Superior temporal gyrus (tissue), 1 donor: Measurements from ENCODE around the gene NEDD8.

ENCODE experiments used
- DNase-seq: peaks from one replicate; pipeline ENCODE4 v3.0.0-alpha.2; 2016; ENCODE audit errors: extremely low spot score

NEDD8 gene

DNA sequence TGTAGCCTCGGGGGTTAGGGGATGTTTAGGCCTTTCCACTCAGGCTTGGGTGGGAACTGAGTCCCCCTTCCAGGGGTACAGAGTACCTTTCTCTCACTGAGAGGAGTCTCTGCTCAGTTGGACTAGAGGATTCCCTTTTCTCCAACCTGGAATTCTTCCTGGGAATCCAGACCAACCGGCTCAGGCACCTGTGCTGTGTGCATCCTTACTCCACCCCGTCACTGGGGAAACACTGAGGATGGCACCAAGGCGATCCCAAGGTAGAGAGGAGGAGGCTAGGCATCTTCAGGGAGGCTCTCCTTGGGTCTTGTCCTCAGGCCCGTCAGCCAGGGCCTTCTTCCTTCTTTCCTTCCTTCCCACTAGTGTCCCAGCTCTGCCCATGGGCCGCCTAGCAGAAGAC, 31.7 kb upstream of the NEDD8 start:
- DNase-seq: no peak

DNA sequence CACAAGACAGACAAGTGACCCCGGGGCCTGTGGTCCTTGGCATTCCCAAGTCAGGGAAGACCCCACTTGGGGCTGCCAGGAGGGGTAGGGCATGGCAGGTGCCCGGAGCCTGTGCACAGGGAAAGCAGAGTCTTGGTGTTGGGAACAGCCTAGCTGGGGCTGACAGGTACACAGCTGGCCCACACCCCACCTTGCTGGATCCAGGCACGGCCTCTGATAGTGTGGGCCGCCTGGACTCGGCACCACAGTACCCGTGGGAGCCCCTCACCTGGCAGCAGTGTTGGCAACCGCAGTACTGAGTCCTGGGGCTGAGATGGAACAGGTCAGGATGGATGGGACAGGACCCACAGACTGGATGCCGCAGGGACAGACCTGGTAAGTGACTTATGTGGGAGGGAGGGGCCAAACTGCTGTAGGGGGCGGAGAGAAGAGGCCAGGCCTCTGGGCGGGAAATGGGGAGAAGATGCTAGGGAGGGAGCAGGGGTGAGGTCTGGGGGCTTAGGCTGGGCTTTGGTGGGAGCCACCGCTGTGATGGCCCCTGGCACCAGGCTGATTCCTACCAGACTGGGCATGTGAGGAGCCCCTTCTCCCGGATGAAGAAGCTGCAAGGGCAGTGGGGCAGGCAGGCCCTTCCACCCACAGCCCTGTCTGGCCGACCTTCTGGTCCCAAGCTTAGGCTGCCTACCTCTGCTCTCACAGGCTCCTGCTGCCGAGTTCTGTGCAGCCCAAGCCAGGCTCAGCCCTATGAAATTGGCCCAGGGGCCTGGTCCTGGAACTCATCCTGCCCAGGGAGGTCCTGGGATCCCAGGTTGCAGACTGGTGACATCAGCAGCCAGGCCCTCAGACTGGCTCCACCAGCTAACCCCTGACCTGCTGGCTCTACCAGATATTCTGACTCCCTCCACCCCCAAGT, 30.9 kb upstream of the NEDD8 start, which contains the start of gene TGM1:
Gene TGM1 (minus strand): TSS at position 357 of the 913 bp plus-strand sequence. CDS start 825 bp downstream, outside the sequence.
- DNase-seq: no peak

DNA sequence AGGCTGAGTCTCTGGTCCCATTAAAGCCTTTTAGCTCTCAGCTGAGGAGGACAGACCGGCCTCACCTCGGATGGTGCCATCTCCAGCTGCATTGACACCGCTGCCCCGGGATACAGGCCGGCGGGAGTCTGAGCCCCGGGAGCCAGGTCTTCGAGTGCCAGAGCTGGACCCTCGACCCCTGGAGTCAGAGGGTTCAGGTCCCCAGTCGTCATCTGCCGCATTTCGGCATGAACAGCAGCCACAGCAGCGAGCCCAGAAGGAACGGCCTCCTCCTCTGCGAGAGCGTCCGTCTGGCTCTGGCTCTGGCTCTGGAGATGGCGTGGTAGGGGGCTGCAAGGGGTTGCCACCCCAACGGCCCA, 29.8 kb upstream of the NEDD8 start:
- DNase-seq: no peak

DNA sequence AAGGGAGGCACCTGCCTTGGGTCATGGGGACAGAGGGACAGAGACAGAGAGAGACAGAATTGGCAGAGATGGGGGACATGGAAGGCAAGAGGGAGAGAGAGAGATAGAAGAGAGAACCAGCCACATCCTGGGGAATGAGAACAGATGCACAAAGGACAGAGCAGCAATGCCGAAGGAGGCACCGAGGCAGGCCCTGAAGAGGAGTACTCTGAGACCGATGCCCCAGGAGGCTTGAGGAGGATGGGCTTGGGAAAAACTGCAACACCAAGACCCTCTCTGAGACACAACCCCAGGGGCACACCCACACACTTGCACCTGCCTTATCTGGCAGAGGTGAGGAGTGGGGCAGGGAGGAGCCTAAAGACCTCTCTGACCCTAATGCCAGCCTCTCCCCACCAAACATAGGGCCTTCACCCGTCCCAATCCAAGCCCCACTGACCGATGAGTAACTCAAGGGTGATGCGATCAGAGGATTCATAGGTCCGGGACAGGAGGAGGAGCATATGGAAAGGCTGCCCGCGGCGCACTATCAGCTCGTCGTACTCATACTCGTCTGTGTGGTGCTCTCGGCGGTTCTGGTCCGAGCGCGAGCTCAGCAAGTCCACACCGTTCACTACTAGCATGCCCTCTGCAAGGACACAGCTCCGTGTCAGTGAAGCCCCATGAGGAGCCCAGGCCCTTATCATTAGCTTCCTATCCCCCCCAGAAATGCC, 29.2 kb upstream of the NEDD8 start:
- DNase-seq: no peak

DNA sequence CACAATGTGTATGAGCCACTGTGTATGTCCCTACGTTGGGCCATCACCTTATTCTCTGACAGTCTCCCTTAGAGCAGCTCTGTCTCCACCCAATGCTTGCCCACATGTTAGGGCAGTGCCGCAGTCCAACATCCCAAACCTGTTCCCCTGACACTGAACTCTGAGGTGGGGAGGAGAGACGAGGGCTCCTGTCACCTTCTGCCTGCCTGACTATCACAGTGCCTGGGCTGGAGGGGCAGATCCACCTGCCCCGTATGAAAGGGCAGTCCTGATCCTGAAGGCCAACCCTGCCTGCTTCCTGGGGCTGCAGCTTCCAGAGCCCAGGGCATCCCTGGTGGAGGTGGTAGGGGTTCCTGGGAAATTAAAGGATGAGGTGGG, 28.6 kb upstream of the NEDD8 start:
- no peak for DNase-seq

DNA sequence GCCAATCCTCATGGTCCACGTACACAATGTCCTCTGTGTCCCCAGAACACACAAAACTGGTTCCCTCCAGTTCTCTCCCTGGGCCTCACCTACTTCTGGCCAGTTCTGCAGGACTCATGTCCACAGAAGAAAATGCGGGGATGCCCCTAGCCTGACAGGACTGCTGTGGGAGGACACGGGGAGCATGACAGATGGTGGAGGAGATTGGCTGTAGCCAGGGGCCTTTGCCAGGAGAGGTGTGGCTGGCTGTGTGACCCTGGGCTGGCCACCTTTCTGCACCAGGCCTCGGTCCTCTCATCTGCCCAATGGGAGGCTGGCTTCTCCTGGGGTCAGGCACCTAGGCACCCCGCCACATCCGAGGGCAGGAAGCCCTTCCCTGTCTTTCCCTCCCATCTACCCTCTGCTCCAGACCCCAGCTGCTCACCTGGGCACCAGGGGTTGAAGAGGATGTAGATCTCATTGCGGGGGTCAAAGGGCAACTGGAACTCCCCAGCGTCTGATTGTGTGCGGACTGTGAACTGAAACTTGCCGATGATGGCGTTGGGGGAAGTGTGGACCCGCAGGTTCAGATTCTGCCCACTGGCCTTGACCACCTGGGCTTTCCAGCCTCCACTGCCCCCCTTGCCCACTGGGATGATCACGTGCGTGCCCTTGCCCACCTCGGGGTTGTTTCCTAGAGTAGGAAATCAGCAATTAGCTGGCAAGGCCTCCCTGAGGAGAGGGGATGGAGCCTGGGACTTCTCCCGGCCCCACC, 28.0 kb upstream of the NEDD8 start:
- no peak for DNase-seq

DNA sequence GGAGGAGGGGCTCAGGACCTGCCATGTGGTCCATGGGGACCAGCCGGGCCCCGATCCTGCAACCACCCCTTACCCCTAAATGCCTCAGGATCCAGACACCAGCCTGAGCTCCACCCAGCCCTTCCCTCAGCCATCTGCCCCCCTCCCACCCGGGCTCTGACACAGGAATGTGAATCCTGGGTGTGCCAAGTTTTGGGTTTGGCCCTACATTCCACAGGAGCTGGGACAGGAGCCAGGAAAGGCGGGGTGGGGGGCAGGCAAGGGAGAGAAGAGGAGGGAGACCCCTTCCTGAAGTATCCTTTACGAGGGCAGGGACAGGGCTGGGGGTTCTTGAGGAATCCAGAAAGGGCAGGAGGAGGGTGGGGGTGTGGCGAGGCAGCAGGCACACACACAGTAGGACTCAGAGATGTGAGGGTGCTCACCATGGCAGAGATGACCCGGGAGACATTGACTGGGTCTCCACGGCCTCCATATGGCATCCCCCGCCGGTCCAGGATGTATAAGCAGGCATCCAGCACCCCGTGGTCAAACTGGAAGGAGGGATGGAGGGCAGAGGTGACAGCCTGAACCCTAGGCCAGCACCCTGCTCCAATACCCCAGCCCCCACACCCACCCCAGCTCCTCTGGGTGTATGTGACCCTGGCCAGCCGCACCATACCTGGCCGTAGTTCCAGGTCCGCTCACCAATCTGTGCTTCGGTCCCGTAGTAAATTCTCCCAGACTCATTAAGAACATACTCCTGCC, 27.3 kb upstream of the NEDD8 start:
- DNase-seq: no peak

DNA sequence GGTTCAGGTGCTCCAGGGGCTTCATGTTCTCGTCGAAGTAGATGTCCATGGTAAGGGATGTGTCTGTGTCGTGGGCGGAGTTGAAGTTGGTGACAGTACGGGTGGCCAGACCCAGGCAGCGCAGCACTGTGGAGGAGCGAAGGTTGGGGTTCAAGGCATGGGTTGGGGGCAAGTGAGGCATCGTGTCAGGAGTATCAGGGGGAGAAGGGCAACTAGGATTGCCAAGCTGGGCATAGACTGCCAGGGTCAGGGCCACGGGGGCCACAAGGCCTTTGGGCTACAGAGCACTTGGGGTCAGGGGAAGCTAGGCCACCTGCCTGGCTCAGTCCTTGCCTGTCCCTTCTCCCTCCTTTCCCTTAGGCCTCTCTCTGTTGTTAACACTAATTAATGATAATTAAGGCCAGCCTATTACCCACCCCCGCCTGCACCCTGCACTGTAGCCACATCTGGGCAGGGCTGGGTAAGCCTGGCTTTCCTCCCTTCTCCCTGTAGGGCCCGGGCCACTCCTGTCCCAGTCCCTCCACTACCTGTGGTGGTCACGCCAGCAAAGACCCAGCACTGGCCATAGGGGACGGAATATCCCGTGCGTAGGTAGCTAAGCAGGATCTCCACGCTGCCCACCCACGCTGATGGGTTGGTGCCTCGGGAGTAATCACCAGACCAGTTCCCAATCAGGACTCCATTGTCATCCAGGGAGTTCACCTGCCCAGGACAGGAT, 26.5 kb upstream of the NEDD8 start:
- no peak for DNase-seq

DNA sequence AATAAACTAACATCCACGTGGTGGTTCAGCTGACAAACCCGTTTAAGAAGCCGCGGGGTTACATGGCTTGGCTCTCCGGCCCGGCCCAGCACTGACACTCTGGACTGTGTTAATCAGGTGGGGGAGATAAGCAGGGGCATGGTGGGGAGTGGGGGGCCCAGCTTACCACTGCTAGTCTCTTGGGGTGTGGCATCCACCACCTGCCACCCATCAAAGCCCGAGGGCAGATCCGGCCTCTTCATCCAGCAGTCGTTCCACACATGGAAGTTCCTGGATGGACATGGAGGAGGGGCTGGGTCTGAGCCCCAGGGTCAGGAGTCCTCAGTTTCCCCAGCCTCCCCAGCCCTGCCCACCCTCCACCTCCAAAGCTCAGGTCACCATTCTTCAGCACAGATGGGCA, 26.0 kb upstream of the NEDD8 start:
- DNase-seq: no peak

DNA sequence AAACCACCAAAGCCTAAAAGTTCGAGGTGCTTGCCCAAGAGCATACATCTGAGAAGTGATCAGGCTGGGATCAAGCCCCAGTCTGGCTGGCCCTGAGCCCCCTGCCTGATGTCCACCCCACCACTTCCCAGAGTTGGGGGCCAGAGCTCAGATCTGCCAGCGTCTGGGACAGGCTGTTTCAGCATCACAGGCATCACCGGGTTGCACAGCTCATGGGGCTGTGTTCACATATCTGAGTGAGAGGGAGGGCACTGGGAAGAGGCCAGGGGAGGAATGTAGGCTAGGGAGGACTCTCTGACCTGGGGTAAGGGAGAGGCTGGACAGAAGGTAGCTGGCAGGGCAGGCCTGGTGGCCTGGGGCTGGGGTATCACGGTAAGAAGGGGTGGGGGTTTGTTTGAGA, 24.8 kb upstream of the NEDD8 start:
- DNase-seq: no peak

DNA sequence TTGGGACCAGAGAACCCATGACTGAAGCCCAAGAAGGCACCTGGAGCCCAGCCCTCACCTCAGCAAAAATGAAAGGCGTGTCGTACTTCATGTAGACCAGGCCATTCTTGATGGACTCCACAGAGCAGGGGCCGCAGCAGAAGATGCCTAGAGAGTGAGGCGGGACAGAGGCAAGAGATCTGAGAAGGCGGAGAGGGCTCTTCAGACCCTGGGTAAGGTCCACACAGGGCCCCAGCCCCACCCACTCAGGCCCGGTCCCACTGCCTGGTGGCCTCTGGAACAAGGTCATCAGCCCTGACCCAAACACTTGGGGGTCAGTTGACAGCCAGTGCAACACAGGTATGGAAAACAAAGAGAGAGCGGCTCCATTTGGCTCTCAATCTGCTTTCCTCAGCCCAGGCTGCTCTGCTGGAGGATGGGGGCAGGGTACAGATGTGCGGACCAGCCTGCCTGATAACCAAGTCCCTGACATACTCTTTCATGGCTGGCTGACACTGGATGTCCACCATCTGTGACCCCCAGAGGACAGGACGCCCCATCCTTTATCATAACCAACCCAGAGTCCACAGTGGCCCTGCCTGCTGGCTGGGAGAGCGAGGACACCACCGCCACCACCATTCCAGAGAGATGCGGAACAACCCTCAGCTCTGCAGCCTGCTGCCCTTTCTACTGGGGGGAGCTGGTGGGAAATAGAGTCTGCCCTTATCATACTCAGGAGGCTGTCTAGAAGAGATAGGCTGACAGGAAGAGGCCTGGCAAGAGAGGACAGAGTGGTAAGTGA, 24.0 kb upstream of the NEDD8 start:
- DNase-seq: no peak

DNA sequence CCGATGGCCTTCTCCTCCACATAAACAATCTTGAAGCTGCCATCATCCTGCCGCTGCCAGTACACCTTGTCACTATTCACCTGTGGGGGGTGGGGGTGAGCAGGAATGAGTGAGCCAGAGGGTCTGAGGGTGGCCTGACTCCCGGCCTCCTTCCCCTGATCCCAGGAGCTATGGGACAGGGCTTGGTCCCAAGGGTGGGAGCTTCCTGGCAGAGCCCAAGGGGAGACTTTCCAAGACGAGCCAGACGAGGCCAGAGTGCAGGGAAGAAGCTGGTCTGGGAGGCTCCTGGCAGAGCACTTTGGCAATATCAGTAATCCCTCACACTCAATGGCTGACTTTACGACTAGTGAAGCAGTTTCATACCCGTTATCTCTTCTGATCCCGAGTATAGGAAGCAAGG, 23.3 kb upstream of the NEDD8 start:
- no peak for DNase-seq

DNA sequence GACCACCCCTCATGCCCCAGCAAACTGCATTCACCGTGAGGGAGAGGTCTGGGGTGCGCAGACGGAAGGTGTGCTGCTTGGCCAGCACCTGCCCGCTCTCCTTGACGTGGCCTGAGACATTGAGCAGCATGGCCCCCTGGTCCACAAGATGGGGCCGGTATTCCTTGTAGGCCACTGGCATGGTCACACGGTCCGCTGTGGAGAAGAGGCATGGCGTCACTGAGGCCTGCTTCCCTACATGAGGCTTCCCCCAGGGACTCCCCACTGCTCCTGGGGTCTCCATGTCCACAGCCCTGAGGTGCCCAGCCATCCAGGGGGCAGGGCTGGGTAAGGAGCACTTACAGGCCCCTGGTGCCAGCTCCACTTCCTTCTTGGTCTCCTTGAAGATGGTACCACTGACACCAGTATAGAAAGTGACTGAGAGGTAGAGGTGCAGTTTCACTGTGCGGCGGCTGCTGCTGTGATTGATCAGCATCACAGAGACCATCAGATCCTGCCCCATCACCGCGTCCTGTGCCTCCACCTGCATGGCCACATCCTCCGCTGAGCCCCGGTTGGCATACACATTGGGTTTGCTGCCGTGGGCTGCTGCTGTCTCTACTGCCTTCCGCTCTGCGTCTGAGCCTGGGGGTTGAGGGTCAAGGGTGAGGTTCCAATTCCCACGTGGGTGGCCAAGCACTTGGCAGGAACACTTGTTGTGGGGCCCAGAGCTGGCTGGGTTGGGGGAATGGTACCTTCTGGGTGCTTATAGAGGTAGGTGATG, 22.6 kb upstream of the NEDD8 start:
- DNase-seq: no peak

DNA sequence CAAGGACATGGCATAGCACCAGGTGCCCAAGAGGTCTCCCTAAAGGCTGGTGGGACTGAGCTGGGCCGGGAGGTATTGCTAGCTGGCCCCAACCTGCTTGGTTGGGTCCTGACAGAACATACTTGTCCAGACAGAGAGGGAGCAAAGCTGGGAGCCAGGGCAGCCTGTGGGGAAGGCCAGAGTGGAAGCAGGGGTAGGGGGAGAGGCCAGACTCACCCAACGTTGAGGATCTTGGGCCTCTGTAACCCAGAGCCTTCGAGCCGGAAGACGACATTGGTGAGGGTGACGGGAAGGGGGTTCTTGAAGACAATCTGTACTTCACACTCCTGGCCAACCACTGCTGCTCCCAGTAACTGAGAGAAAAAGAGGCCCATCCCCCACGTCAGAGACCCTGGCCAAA, 21.8 kb upstream of the NEDD8 start:
- no peak for DNase-seq

DNA sequence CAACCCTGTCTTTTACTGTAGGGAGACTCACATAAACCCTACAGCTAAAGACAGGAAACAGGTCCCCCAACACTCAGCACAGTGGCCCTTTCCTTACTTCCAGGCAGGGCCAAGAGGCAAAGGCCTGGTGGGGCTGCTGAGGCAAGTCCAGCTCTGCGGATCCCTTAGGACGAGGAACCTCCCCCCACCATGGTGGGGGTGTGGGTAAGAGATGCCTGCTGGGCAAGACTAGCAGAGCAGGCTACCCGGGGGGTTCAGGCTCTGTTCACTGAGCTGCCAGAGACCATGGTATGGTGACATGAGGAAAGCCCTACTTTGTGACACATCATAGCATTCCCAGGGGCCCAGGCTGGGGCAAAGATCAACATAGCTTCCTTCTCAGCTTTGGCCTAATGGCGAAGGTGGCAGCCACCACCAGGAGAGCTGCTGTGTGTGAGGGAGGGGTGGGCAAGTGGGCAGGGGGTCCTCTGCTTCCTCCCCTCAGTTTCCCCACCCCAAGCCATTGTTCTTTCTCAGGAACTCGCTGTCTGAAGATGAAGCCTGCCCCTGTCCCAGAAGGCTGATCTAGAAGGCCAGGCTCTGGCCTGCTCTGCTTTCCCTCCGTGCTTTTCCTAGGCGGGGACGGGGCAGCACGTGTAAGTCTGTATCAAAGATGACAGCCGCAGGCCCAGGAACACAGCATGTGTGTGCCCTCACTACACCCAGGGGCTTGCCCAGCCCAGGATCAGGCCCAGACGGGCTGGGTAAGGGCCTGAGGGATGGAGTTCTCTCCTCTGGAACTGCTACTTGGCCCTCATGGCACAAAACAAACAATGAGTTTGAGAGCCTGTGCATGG, 20.3 kb upstream of the NEDD8 start:
- no peak for DNase-seq

DNA sequence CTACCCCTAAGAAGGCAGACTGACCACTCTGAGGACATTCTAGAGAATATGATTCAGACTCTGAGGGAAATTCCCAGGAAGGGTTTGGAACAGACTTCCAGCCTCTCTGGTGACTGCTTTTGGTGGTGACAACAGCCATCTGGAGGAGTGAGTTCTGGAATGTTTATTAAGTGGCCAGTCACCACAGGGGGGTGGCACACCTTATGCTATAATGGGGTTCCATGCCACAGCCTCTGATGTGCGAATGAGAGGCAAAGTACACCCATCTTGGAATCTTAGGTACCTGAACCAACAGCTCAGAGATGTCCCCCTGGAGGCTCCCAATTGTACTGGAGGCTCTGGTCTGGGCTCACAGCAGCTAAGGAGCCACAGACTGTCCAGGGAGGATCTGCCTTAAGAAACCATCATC, 19.7 kb upstream of the NEDD8 start:
- DNase-seq: no peak

DNA sequence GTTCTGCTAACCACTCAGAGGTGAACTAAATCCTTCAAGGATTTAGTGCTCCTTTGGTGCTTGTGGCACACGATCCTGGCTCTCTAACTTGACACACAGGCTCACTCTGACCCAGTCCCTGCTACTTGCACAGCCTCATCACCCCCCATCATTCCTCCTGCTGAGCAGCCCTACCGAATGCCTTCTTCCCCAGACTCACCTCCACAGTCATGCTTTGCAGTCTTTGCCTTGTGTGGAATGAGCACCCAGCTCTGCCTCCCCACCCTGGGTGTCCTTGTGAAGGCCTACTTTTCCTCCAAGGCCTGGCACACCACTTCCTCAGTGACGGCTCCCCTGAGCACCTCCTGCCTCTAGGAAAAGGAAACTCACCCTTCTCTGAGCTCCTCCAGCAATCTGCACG, 18.2 kb upstream of the NEDD8 start:
- no peak for DNase-seq

DNA sequence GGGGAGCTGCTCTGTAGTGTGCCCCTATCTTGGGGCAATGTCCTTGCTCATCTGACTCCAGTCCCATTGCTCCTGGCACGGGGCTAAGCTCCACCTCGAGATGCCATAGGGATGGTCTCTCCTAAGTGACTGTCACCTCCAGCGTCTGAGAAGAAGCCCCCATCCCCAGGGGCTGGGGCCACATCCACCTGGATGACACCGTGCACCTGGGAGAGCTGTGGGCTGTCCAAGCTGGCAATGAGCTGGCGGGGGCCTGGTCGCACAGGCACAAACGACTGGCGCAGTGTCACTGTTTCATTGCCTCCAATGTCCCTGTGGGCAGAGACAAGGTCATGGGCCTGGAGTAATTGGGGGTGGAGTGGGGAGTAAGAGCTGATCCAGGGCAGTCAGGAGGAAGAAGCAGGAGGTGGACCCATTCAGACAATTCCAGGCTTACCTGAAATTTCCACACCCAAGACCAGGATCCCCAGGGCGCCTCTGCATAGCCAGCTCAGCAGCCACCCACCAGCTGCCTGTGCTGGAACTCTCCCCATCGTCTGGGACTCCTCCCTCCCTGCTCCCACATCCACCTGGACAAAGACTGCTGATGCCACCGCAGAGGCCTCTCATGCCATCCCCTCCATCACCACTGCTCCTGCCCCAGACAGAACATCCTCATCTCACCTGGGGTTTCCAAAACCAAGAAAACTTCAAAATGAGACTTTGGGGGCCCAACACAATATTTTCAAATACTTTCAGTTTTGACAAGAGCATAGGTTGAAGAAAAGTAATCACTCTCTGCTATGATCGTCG, 17.3 kb upstream of the NEDD8 start:
- DNase-seq: no peak
